Liver (tissue), 9 donors: ENCODE measurements around the gene CLCNKB. TPM values are rescaled to one million over a fixed set of nuclear protein-coding genes. Genes with fewer than 3 reads are reported as not detected.

Source experiments
- DNase-seq: peaks from one replicate; pipeline ENCODE4 v3.0.0-alpha.2; 2017; ENCODE audit warnings: low spot score
- H3K27ac ChIP-seq, 2 donors: one replicate each; pipeline ENCODE4 v1.7.0; 2013; ENCODE audit warnings: inconsistent platforms in 2 of 2, low read length in 2 of 2, control low read depth in 1 of 2, low read depth in 1 of 2, mild to moderate bottlenecking in 1 of 2
- H3K27me3 ChIP-seq, 4 donors: one replicate each; pipeline versions ENCODE4 v1.6.1 to v1.7.0; 2013; ENCODE audit warnings: low read length in 3 of 4, inconsistent platforms in 1 of 4, mild to moderate bottlenecking in 1 of 4, moderate library complexity in 1 of 4; ENCODE audit not compliant: control insufficient read depth in 4 of 4, insufficient read depth in 4 of 4
- H3K36me3 ChIP-seq, 4 donors: one replicate each; pipeline versions ENCODE4 v1.6.1 to v1.7.0; 2013; ENCODE audit warnings: low read length in 3 of 4, mild to moderate bottlenecking in 3 of 4, low read depth in 1 of 4, moderate library complexity in 1 of 4; ENCODE audit not compliant: control insufficient read depth in 4 of 4, insufficient read depth in 3 of 4
- H3K4me1 ChIP-seq, 4 donors: one replicate each; pipeline versions ENCODE4 v1.6.1 to v1.7.0; 2013; ENCODE audit warnings: low read length in 3 of 4, mild to moderate bottlenecking in 3 of 4, moderate library complexity in 1 of 4; ENCODE audit not compliant: control insufficient read depth in 4 of 4, insufficient read depth in 4 of 4
- H3K4me3 ChIP-seq, 3 donors: one replicate each; pipeline versions ENCODE4 v1.6.1 to v1.7.0; 2013; ENCODE audit warnings: low read length in 3 of 3, control low read depth in 1 of 3, low read depth in 1 of 3, mild to moderate bottlenecking in 1 of 3
- H3K9ac ChIP-seq, 2 donors: one replicate each; pipeline ENCODE4 v1.7.0; 2013; ENCODE audit warnings: low read length in 2 of 2, mild to moderate bottlenecking in 2 of 2, moderate library complexity in 2 of 2, control low read depth in 1 of 2, low read depth in 1 of 2
- H3K9me3 ChIP-seq, 4 donors: one replicate each; pipeline versions ENCODE4 v1.6.1 to v1.7.0; 2013; ENCODE audit warnings: low read length in 3 of 4; ENCODE audit not compliant: control insufficient read depth in 4 of 4
- EGR1 ChIP-seq, 2 donors: IDR thresholded peaks; 2 replicates each; pipeline ENCODE4 v1.6.1; 2016 to 2018; ENCODE audit warnings: antibody characterized with exemption in 2 of 2, low read depth in 2 of 2
- FOXA1 ChIP-seq: IDR thresholded peaks from 2 replicates; pipeline ENCODE4 v1.6.1; 2016; ENCODE audit warnings: antibody characterized with exemption
- GABPA ChIP-seq, 2 donors: IDR thresholded peaks in 1 of 2; conservative IDR thresholded peaks in 1 of 2; 2 replicates each; pipeline ENCODE4 v1.6.1; 2016; ENCODE audit warnings: antibody characterized with exemption in 2 of 2, mild to moderate bottlenecking in 1 of 2, moderate library complexity in 1 of 2
- HNF4A ChIP-seq, 2 donors: conservative IDR thresholded peaks; 2 replicates each; pipeline ENCODE4 v1.6.1; 2016; ENCODE audit warnings: antibody characterized with exemption in 2 of 2, mild to moderate bottlenecking in 2 of 2
- HNF4G ChIP-seq: IDR thresholded peaks from 2 replicates; pipeline ENCODE4 v1.6.1; 2016; ENCODE audit warnings: antibody characterized with exemption
- JUND ChIP-seq, 2 donors: IDR thresholded peaks; 2 replicates each; pipeline ENCODE4 v1.6.1; 2016; ENCODE audit warnings: antibody characterized with exemption in 2 of 2
- NR2F2 ChIP-seq: IDR thresholded peaks from 2 replicates; pipeline ENCODE4 v1.6.1; 2016; ENCODE audit warnings: antibody characterized with exemption
- RAD21 ChIP-seq, 2 donors: IDR thresholded peaks; 2 replicates each; pipeline ENCODE4 v1.6.1; 2016; ENCODE audit warnings: antibody characterized with exemption in 2 of 2, mild to moderate bottlenecking in 2 of 2
- RXRA ChIP-seq, 2 donors: IDR thresholded peaks; 2 replicates each; pipeline ENCODE4 v1.6.1; 2017 to 2018; ENCODE audit warnings: antibody characterized with exemption in 2 of 2, mild to moderate bottlenecking in 1 of 2
- SP1 ChIP-seq: IDR thresholded peaks from 2 replicates; pipeline ENCODE4 v1.6.1; 2018; ENCODE audit warnings: antibody characterized with exemption, mild to moderate bottlenecking
- TAF1 ChIP-seq: conservative IDR thresholded peaks from 2 replicates; pipeline ENCODE4 v1.6.1; 2016; ENCODE audit warnings: antibody characterized with exemption, mild to moderate bottlenecking
- YY1 ChIP-seq: IDR thresholded peaks from 2 replicates; pipeline ENCODE4 v1.6.1; 2016; ENCODE audit warnings: antibody characterized with exemption, mild to moderate bottlenecking
- WGBS: extraction: QIAGEN DNeasy Blood & Tissue Kit; methylation state at CpG from one replicate; pipeline ENCODE4 v1.1.7; 2013; 5-methylcytosine and 5-hydroxymethylcytosine counted together
- polyA plus RNA-seq, 2 donors: library from polyadenylated mRNA; stranded (reverse) in 1 of 2; unstranded in 1 of 2; fragments of 200-250 nt in 1 of 2; fragments of >200 nt in 1 of 2; fragmentation: Nextera tagmentation in 1 of 2; extraction: Ambion mirVana in 1 of 2; gene quantifications; one replicate each; pipeline versions ENCODE4 v1.2.1 to v1.2.3, GENCODE V29; 2013 to 2015
- total RNA-seq, 2 donors: library from RNA; depleted of rRNA; stranded (reverse); fragments of >200 nt; gene quantifications; one replicate each; pipeline ENCODE4 v1.2.3, GENCODE V29; 2014
- TF ChIP-seq, protein P1 (sequence below): IDR thresholded peaks from 2 replicates; pipeline ENCODE4 v1.6.1; 2016; ENCODE audit warnings: antibody characterized with exemption, mild to moderate bottlenecking
- TF ChIP-seq, protein P2 (sequence below): IDR thresholded peaks from 2 replicates; pipeline ENCODE4 v1.6.1; 2016; ENCODE audit warnings: antibody characterized with exemption
- TF ChIP-seq, protein P3 (sequence below): IDR thresholded peaks from 2 replicates; pipeline ENCODE4 v1.6.1; 2016; ENCODE audit warnings: antibody characterized with exemption
- TF ChIP-seq, protein P4 (sequence below): fragments of 150-350 bp; IDR thresholded peaks from 2 replicates; pipeline ENCODE4 v1.5.1; 2017; ENCODE audit warnings: improper control_type of control experiment, low read depth, low read length; ENCODE audit not compliant: missing input control
- TF ChIP-seq, protein P5 (sequence below): IDR thresholded peaks from 2 replicates; pipeline ENCODE4 v1.6.1; 2016; ENCODE audit warnings: antibody characterized with exemption
- donor health status: healthy.
- donor health status: healthy.
- donor health status: healthy.
- donor health status: healthy.
- donor health status: healthy.

CLCNKB gene
- total and polyA plus RNA-seq, 4 donors, result not detected

DNA sequence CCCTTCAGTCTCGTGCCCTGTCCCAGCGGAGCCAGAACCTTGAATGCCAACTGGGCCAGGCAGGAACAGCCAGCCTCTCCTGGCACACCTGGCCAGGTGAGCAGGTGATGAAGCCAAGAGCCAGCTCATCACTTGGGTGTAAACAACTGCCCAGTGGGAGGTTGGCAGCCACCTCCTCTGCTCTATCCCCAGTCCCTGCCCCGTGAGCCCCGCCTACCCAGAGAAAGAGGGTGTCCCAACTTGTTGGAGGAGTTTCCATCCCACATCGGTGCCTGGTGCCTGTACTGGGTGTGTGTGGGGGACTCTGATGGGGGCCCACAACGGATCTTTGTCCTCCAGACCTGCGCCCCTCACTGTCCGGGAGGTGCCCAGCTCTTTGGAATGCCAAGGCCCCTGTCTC, 47.7 kb downstream of the CLCNKB start (continued):
- TF ChIP-seq, protein P1, sequence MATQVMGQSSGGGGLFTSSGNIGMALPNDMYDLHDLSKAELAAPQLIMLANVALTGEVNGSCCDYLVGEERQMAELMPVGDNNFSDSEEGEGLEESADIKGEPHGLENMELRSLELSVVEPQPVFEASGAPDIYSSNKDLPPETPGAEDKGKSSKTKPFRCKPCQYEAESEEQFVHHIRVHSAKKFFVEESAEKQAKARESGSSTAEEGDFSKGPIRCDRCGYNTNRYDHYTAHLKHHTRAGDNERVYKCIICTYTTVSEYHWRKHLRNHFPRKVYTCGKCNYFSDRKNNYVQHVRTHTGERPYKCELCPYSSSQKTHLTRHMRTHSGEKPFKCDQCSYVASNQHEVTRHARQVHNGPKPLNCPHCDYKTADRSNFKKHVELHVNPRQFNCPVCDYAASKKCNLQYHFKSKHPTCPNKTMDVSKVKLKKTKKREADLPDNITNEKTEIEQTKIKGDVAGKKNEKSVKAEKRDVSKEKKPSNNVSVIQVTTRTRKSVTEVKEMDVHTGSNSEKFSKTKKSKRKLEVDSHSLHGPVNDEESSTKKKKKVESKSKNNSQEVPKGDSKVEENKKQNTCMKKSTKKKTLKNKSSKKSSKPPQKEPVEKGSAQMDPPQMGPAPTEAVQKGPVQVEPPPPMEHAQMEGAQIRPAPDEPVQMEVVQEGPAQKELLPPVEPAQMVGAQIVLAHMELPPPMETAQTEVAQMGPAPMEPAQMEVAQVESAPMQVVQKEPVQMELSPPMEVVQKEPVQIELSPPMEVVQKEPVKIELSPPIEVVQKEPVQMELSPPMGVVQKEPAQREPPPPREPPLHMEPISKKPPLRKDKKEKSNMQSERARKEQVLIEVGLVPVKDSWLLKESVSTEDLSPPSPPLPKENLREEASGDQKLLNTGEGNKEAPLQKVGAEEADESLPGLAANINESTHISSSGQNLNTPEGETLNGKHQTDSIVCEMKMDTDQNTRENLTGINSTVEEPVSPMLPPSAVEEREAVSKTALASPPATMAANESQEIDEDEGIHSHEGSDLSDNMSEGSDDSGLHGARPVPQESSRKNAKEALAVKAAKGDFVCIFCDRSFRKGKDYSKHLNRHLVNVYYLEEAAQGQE, result no peak
- TF ChIP-seq TAF1, result no peak
- no peak for TF ChIP-seq HNF4G
- no peak for TF ChIP-seq FOXA1
- no peak for TF ChIP-seq YY1
- TF ChIP-seq, protein P2, sequence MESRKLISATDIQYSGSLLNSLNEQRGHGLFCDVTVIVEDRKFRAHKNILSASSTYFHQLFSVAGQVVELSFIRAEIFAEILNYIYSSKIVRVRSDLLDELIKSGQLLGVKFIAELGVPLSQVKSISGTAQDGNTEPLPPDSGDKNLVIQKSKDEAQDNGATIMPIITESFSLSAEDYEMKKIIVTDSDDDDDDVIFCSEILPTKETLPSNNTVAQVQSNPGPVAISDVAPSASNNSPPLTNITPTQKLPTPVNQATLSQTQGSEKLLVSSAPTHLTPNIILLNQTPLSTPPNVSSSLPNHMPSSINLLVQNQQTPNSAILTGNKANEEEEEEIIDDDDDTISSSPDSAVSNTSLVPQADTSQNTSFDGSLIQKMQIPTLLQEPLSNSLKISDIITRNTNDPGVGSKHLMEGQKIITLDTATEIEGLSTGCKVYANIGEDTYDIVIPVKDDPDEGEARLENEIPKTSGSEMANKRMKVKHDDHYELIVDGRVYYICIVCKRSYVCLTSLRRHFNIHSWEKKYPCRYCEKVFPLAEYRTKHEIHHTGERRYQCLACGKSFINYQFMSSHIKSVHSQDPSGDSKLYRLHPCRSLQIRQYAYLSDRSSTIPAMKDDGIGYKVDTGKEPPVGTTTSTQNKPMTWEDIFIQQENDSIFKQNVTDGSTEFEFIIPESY, result no peak
- TF ChIP-seq RXRA (IDR thresholded peaks at IDR 0.05), result no peak
- TF ChIP-seq JUND (IDR thresholded peaks at IDR 0.05), result no peak
- TF ChIP-seq EGR1 (IDR thresholded peaks at IDR 0.05; ENCODE audit: low read depth in 2 of 2), result no peak
- TF ChIP-seq, protein P3, sequence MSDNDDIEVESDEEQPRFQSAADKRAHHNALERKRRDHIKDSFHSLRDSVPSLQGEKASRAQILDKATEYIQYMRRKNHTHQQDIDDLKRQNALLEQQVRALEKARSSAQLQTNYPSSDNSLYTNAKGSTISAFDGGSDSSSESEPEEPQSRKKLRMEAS, result no peak

DNA sequence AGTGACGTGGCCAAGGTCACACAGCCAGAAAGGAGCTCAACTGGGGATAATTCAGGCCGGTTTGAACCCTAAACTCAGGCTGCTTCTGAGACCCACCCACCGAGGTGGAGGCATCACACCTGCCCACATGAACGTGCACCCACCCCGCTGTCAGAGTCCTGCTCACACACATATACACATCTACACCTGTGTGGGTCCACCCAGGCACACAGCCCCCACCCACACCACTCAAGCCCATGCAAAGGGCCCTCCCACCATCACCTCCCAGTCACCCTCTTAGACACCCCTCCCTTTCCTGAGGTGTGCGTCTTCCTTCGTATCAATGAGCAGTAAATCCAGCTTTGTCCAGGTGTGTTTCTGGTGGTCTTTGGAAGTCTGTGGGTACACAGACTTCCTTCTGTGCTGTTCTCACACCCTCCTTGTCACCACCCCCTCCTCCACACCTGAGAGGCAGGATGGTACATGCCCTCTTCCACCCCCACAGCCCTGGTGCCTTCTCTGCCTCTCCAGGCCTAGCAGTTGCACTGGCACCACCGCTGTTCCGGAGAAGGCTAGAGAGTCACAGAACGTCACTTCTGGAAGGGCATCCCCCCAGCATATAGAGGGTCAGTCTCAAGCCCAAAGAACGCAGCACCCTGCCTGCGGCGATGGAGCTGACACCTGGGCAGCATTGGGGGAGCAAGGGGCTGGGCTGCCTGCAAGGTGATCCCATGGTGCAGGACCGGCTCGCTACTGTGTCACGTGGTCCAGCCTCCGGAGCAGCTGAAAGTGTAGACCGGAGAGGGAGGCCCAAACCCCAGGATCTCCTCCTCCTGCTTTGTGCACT, 48.7 kb downstream of the CLCNKB start:
- Histone ChIP-seq H3K36me3 (no peaks in the 10 kb centered on the region), H3K9ac (no peak overlapping the region), H3K9me3 (no peaks in the 10 kb centered on the region), H3K27ac (no peak overlapping the region), H3K27me3 (no peaks in the 10 kb centered on the region), H3K4me1 (peaks cover 0 to 7% (median 3%) of the 10 kb centered on the region in 4 donors), H3K4me3 (no peak overlapping the region)
- TF ChIP-seq FOXA1, result no peak
- no peak for TF ChIP-seq EGR1 (IDR thresholded peaks at IDR 0.05; ENCODE audit: low read depth in 2 of 2)
- TF ChIP-seq NR2F2, result no peak
- TF ChIP-seq TAF1, result no peak
- no peak for TF ChIP-seq GABPA (IDR thresholded peaks at IDR 0.05 in 1 of 2, conservative IDR thresholded peaks at IDR 0.05 in 1 of 2)
- TF ChIP-seq HNF4A (conservative IDR thresholded peaks at IDR 0.05), result no peak
- TF ChIP-seq, protein P1, result no peak
- TF ChIP-seq, protein P4, sequence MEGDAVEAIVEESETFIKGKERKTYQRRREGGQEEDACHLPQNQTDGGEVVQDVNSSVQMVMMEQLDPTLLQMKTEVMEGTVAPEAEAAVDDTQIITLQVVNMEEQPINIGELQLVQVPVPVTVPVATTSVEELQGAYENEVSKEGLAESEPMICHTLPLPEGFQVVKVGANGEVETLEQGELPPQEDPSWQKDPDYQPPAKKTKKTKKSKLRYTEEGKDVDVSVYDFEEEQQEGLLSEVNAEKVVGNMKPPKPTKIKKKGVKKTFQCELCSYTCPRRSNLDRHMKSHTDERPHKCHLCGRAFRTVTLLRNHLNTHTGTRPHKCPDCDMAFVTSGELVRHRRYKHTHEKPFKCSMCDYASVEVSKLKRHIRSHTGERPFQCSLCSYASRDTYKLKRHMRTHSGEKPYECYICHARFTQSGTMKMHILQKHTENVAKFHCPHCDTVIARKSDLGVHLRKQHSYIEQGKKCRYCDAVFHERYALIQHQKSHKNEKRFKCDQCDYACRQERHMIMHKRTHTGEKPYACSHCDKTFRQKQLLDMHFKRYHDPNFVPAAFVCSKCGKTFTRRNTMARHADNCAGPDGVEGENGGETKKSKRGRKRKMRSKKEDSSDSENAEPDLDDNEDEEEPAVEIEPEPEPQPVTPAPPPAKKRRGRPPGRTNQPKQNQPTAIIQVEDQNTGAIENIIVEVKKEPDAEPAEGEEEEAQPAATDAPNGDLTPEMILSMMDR, result no peak
- TF ChIP-seq, protein P5, sequence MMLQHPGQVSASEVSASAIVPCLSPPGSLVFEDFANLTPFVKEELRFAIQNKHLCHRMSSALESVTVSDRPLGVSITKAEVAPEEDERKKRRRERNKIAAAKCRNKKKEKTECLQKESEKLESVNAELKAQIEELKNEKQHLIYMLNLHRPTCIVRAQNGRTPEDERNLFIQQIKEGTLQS, result no peak
- no peak for TF ChIP-seq RAD21 (IDR thresholded peaks at IDR 0.05)
- TF ChIP-seq RXRA (IDR thresholded peaks at IDR 0.05), result no peak
- no peak for TF ChIP-seq YY1
- no peak for TF ChIP-seq SP1
- WGBS, result 94% methylated on average over 18 of the region's 18 CpGs
- DNase-seq, result no peak
